Measurements from ENCODE around the gene CAMKMT.

Gene CAMKMT

DNA sequence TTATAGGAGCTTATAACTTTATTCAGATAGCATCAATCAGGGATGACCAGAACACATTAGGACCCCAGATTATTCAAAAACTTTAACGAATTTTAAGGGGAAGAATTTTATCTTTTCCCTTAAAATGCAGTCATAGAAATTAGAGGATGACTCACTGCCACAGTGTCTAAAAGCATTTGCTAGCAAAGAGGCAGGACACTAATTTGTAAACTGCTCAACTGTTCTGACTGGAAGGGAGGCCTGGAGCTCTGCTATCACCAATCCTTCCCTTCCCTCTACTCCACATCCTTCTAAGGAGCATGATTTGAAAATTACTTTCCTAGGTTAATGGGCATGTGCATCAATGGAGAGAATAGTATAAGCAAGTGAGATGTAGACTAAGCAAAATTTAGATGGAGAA lies 40.9 kb upstream of the CAMKMT start:
- TF ChIP-seq RAD21 (IDR thresholded peaks at IDR 0.05; ENCODE audit: low read depth) (no peak), EGR1 (IDR thresholded peaks at IDR 0.05) (no peak), CREB1 (IDR thresholded peaks at IDR 0.05; ENCODE audit: low read depth) (no peak), FOXM1 (IDR thresholded peaks at IDR 0.05; ENCODE audit: borderline replicate concordance, low read depth) (no peak), TEAD4 (IDR thresholded peaks at IDR 0.05) (no peak)
- TF ChIP-seq, protein P1, sequence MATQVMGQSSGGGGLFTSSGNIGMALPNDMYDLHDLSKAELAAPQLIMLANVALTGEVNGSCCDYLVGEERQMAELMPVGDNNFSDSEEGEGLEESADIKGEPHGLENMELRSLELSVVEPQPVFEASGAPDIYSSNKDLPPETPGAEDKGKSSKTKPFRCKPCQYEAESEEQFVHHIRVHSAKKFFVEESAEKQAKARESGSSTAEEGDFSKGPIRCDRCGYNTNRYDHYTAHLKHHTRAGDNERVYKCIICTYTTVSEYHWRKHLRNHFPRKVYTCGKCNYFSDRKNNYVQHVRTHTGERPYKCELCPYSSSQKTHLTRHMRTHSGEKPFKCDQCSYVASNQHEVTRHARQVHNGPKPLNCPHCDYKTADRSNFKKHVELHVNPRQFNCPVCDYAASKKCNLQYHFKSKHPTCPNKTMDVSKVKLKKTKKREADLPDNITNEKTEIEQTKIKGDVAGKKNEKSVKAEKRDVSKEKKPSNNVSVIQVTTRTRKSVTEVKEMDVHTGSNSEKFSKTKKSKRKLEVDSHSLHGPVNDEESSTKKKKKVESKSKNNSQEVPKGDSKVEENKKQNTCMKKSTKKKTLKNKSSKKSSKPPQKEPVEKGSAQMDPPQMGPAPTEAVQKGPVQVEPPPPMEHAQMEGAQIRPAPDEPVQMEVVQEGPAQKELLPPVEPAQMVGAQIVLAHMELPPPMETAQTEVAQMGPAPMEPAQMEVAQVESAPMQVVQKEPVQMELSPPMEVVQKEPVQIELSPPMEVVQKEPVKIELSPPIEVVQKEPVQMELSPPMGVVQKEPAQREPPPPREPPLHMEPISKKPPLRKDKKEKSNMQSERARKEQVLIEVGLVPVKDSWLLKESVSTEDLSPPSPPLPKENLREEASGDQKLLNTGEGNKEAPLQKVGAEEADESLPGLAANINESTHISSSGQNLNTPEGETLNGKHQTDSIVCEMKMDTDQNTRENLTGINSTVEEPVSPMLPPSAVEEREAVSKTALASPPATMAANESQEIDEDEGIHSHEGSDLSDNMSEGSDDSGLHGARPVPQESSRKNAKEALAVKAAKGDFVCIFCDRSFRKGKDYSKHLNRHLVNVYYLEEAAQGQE (IDR thresholded peaks at IDR 0.05; ENCODE audit: low read depth), result no peak
- TF ChIP-seq, protein P2, sequence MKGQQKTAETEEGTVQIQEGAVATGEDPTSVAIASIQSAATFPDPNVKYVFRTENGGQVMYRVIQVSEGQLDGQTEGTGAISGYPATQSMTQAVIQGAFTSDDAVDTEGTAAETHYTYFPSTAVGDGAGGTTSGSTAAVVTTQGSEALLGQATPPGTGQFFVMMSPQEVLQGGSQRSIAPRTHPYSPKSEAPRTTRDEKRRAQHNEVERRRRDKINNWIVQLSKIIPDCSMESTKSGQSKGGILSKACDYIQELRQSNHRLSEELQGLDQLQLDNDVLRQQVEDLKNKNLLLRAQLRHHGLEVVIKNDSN (IDR thresholded peaks at IDR 0.05), result no peak

DNA sequence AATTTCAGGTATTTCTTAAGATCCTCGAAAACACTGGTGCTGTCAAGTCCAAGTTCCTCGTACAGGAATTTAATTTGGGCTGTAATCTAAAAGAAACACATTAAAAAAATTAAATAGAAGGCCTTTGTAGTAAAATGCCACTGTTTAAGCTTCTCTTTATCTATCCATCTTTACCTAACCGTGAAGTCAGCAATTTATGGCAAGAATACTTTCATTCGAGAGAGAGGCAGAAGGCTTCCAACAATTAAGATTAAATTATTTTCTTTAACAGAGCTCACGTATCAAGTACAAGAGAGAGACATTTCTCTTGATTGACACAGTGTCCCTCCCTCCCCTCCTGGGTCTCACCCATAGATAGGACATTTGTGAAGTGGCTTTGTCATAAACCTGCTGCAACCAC lies 40.4 kb upstream of the CAMKMT start:
- no peak for TF ChIP-seq RAD21 (IDR thresholded peaks at IDR 0.05; ENCODE audit: low read depth)

DNA sequence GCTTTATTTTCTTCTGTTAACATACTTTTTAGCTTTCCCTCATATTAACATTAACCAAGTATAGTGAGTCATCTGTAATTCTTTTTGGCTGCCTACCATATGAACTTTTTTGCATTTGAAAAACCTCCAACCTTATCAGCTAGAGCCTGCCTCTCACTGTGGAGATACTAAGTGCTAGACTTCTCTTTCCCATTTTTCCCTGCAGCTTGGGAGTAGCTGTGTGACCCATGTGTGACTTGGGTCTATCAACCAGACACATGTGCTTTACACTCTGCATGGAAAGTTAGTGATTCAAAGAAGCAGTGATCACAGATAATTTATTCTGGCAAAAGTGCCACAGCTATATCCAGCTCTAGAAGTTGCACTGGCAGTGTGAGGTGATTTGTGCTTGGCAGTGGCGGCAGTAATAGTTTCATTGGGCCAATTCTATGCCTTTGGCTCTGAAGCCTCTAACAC lies 36.7 kb upstream of the CAMKMT start:
- TF ChIP-seq NFIC (IDR thresholded peaks at IDR 0.05) (no peak), YY1 (IDR thresholded peaks at IDR 0.05; ENCODE audit: low read depth) (no peak), FOXM1 (IDR thresholded peaks at IDR 0.05; ENCODE audit: borderline replicate concordance, low read depth) (no peak), TEAD4 (IDR thresholded peaks at IDR 0.05) (no peak), TAF1 (IDR thresholded peaks at IDR 0.05; ENCODE audit: low read depth) (no peak), ZBTB7A (IDR thresholded peaks at IDR 0.05; ENCODE audit: low read depth) (no peak)

DNA sequence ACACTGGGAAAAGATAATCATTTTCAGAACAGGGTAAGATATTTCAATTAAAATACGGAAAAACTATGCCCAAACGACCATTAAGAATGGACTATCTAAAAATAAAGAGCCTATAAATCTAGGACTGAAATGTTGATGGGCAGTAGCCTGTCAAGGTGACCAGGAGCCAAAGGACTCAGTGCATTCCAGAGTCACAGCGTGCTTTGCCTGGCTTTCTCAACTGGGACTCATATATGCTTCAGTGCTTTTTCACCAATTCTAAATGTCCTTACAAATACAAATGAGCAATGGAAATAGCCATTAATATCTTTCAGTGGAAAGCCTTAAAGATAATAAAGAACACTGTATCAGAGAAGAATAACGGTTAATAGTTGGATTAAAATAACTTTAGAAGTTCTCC lies 35.9 kb upstream of the CAMKMT start:
- TF ChIP-seq ZBTB7A (IDR thresholded peaks at IDR 0.05; ENCODE audit: low read depth), result no peak
- TF ChIP-seq TEAD4 (IDR thresholded peaks at IDR 0.05), result peak; percentile 51; the same call in 1 of the 2 replicates

DNA sequence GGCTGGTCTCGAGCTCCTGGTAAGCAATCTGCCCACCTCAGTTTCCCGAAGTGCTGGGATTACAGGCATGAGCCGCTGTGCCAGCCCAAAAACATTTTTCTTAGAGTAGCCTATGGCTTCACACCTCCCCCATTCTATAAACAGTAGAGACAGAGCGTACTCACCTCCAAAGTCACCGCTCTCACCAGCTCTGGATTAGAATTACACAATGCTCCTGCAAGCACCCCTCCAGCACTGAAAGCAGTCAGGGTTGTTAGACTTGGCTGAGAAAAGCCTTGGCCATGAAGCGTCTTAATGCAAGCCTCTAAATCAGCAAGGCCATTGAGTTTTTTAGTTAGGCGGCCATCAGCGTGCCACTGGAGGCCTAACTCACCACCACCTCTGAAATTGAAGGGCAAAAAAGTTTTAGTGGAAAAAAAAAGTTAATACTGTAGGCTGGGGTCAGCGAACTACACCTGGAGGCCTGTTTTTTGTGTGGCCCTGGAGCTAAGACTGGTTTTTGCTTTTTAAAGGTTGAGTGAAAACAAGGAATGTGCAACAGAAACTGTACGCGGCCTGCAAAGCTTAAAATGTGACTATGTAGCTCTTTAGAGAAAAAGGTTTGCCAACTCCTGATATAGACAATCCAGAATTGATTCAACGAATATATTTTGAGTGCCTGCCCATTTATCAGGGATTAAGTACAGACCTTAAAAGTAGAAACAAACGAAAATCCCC lies 35.0 kb upstream of the CAMKMT start:
- no peak for TF ChIP-seq TCF12 (IDR thresholded peaks at IDR 0.05; ENCODE audit: low read depth)
- TF ChIP-seq FOXM1 (IDR thresholded peaks at IDR 0.05; ENCODE audit: borderline replicate concordance, low read depth), result no peak
- peak; percentile 73 for TF ChIP-seq TEAD4 (IDR thresholded peaks at IDR 0.05)
- TF ChIP-seq EGR1 (IDR thresholded peaks at IDR 0.05), result no peak
- TF ChIP-seq ZBTB7A (IDR thresholded peaks at IDR 0.05; ENCODE audit: low read depth), result no peak
- TF ChIP-seq TAF1 (IDR thresholded peaks at IDR 0.05; ENCODE audit: low read depth), result no peak
- no peak for TF ChIP-seq NFIC (IDR thresholded peaks at IDR 0.05)
- TF ChIP-seq, protein P2 (IDR thresholded peaks at IDR 0.05), result no peak
- TF ChIP-seq, protein P3, sequence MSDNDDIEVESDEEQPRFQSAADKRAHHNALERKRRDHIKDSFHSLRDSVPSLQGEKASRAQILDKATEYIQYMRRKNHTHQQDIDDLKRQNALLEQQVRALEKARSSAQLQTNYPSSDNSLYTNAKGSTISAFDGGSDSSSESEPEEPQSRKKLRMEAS (IDR thresholded peaks at IDR 0.05), result no peak
- TF ChIP-seq YY1 (IDR thresholded peaks at IDR 0.05; ENCODE audit: low read depth), result no peak
- no peak for TF ChIP-seq RAD21 (IDR thresholded peaks at IDR 0.05; ENCODE audit: low read depth)
- no peak for TF ChIP-seq EP300 (IDR thresholded peaks at IDR 0.05; ENCODE audit: borderline replicate concordance)
- peak; percentile 67; the same call in 1 of the 2 replicates for TF ChIP-seq CEBPB (IDR thresholded peaks at IDR 0.05)
- TF ChIP-seq, protein P1 (IDR thresholded peaks at IDR 0.05; ENCODE audit: low read depth), result no peak
- no peak for TF ChIP-seq CREB1 (IDR thresholded peaks at IDR 0.05; ENCODE audit: low read depth)

DNA sequence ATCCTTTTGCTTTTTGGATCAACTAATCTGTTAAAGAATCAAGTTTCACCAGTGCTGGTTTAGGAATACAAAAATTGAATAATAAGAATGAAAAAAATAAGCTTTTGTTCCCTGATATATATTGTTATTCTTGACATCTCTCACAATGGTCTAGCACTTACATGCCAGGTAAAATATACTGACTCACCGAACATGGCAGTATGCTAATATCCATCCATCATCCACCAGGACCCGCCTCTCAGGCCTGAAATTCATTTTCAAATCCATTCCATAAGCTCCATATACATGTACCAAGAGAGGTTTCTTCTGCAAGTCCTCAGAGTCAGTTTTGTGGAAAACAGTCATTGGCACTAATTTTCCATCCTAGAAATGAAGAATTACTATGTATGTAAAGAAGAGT lies 33.0 kb upstream of the CAMKMT start:
- TF ChIP-seq CEBPB (IDR thresholded peaks at IDR 0.05) (no peak), TEAD4 (IDR thresholded peaks at IDR 0.05) (no peak), EP300 (IDR thresholded peaks at IDR 0.05; ENCODE audit: borderline replicate concordance) (no peak), YY1 (IDR thresholded peaks at IDR 0.05; ENCODE audit: low read depth) (no peak), CREB1 (IDR thresholded peaks at IDR 0.05; ENCODE audit: low read depth) (no peak), RAD21 (IDR thresholded peaks at IDR 0.05; ENCODE audit: low read depth) (no peak), NFIC (IDR thresholded peaks at IDR 0.05) (no peak)
- TF ChIP-seq, protein P3 (IDR thresholded peaks at IDR 0.05), result no peak

DNA sequence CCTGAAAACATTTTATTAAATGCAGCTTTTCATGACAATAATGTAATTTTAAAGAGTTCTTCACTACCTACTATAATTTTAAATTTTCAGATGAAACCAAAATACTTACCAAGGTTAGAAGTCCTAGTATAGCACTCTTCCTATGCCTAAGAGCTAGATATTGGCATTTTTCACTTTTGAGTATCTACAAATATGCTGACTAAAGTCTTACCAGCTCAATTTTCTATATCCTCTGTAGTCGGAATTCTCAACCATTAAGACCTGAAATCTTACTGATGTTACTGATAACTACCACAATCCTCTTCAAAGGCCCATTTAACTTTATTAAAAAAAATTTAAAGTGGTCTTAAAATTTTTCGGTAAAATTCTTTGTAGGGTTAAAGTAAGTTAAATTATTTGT lies 32.4 kb upstream of the CAMKMT start:
- TF ChIP-seq EGR1 (IDR thresholded peaks at IDR 0.05) (no peak), ZBTB7A (IDR thresholded peaks at IDR 0.05; ENCODE audit: low read depth) (no peak), NFIC (IDR thresholded peaks at IDR 0.05) (no peak), CREB1 (IDR thresholded peaks at IDR 0.05; ENCODE audit: low read depth) (no peak), EP300 (IDR thresholded peaks at IDR 0.05; ENCODE audit: borderline replicate concordance) (no peak), YY1 (IDR thresholded peaks at IDR 0.05; ENCODE audit: low read depth) (no peak), TEAD4 (IDR thresholded peaks at IDR 0.05) (no peak), RAD21 (IDR thresholded peaks at IDR 0.05; ENCODE audit: low read depth) (no peak), CEBPB (IDR thresholded peaks at IDR 0.05) (no peak), TAF1 (IDR thresholded peaks at IDR 0.05; ENCODE audit: low read depth) (no peak), FOXM1 (IDR thresholded peaks at IDR 0.05; ENCODE audit: borderline replicate concordance, low read depth) (no peak), TCF12 (IDR thresholded peaks at IDR 0.05; ENCODE audit: low read depth) (no peak)
- TF ChIP-seq, protein P2 (IDR thresholded peaks at IDR 0.05), result no peak
- TF ChIP-seq, protein P3 (IDR thresholded peaks at IDR 0.05), result no peak
